Mononuclear cell (primary cell): Measurements from ENCODE around the gene YLPM1. TPM values are rescaled to one million over a fixed set of nuclear protein-coding genes. Genes with fewer than 3 reads are reported as not detected.

Experiments
- H3K27me3 ChIP-seq: 2 replicates; pipeline ENCODE4 v1.6.0; 2011; ENCODE audit warnings: low read length, control low read depth; ENCODE audit not compliant: insufficient read depth
- H3K4me1 ChIP-seq: 2 replicates; pipeline ENCODE4 v1.5.1; 2011; ENCODE audit warnings: mild to moderate bottlenecking, low read length, control low read depth; ENCODE audit not compliant: insufficient read depth
- H3K4me3 ChIP-seq: 2 replicates; pipeline ENCODE4 v1.5.1; 2011; ENCODE audit warnings: mild to moderate bottlenecking, low read length, moderate library complexity
- H3K9me3 ChIP-seq: 2 replicates; pipeline ENCODE4 v1.5.1; 2011; ENCODE audit warnings: low read depth, mild to moderate bottlenecking, control low read depth, low read length
- total RNA-seq: library from RNA; depleted of rRNA; stranded (reverse); fragments of >200 nt; gene quantifications from one replicate; pipeline ENCODE4 v1.2.3, GENCODE V29; 2012

The YLPM1 gene
- total RNA-seq, 1 donor = 84.7 TPM

- Histone ChIP-seq H3K4me1 (no peaks in the 10 kb centered on the region), H3K4me3 (no peak overlapping the region), H3K9me3 (no peaks in the 10 kb centered on the region), H3K27me3 (no peaks in the 10 kb centered on the region)
Measured at GRCh38 chr14:74821267-74821915, 58.3 kb downstream of the YLPM1 start.

- no peaks in the 10 kb centered on the region for H3K4me1 ChIP-seq
- no peaks in the 10 kb centered on the region for H3K27me3 ChIP-seq
- H3K4me3 ChIP-seq = no peak overlapping the region
- H3K9me3 ChIP-seq = no peaks in the 10 kb centered on the region
Measured at GRCh38 chr14:74824997-74825396, 61.9 kb downstream of the YLPM1 start.

- Histone ChIP-seq H3K4me1 (no peaks in the 10 kb centered on the region), H3K4me3 (no peak overlapping the region), H3K27me3 (no peaks in the 10 kb centered on the region), H3K9me3 (no peaks in the 10 kb centered on the region)
Measured at GRCh38 chr14:74826574-74826973, 63.5 kb downstream of the YLPM1 start.

GRCh38 chr14:74829251-74829650, 66.1 kb downstream of the YLPM1 start:
- Histone ChIP-seq H3K9me3 (no peaks in the 10 kb centered on the region), H3K4me1 (no peaks in the 10 kb centered on the region), H3K27me3 (no peaks in the 10 kb centered on the region), H3K4me3 (no peak overlapping the region)

- Histone ChIP-seq H3K27me3 (no peaks in the 10 kb centered on the region), H3K9me3 (no peaks in the 10 kb centered on the region), H3K4me3 (no peak overlapping the region), H3K4me1 (peaks cover 8% of the 10 kb centered on the region)
Measured at GRCh38 chr14:74832849-74833248, 69.7 kb downstream of the YLPM1 start.

GRCh38 chr14:74834692-74835392, 71.7 kb downstream of the YLPM1 start:
- H3K9me3 ChIP-seq = no peaks in the 10 kb centered on the region
- H3K27me3 ChIP-seq = no peaks in the 10 kb centered on the region
- H3K4me1 ChIP-seq = peaks cover 16% of the 10 kb centered on the region
- H3K4me3 ChIP-seq = no peak overlapping the region

GRCh38 chr14:74835645-74836250, 72.6 kb downstream of the YLPM1 start:
- H3K4me1 ChIP-seq = peaks cover 20% of the 10 kb centered on the region

GRCh38 chr14:74836251-74836960, 73.3 kb downstream of the YLPM1 start:
- peaks cover 27% of the 10 kb centered on the region for H3K4me1 ChIP-seq
- H3K4me3 ChIP-seq = no peak overlapping the region
- no peaks in the 10 kb centered on the region for H3K9me3 ChIP-seq
- no peaks in the 10 kb centered on the region for H3K27me3 ChIP-seq

More at GRCh38 chr14:74835645-74836250, 72.6 kb downstream of the YLPM1 start:
- Histone ChIP-seq H3K9me3 (no peaks in the 10 kb centered on the region), H3K4me3 (no peak overlapping the region), H3K27me3 (no peaks in the 10 kb centered on the region)

GRCh38 chr14:74838166-74838565, 75.0 kb downstream of the YLPM1 start:
- Histone ChIP-seq H3K4me1 (peaks cover 39% of the 10 kb centered on the region), H3K9me3 (no peaks in the 10 kb centered on the region), H3K27me3 (no peaks in the 10 kb centered on the region), H3K4me3 (no peak overlapping the region)

GRCh38 chr14:74840603-74841030, 77.5 kb downstream of the YLPM1 start:
- Histone ChIP-seq H3K4me3 (no peak overlapping the region), H3K4me1 (peaks cover 38% of the 10 kb centered on the region), H3K27me3 (no peaks in the 10 kb centered on the region), H3K9me3 (no peaks in the 10 kb centered on the region)

- no peaks in the 10 kb centered on the region for H3K9me3 ChIP-seq
- H3K4me1 ChIP-seq = peaks cover 33% of the 10 kb centered on the region
- H3K4me3 ChIP-seq = no peak overlapping the region
- no peaks in the 10 kb centered on the region for H3K27me3 ChIP-seq
Measured at GRCh38 chr14:74841230-74842207, 78.4 kb downstream of the YLPM1 start.

GRCh38 chr14:74843653-74844052, 80.5 kb downstream of the YLPM1 start:
- Histone ChIP-seq H3K4me1 (peaks cover 27% of the 10 kb centered on the region), H3K9me3 (no peaks in the 10 kb centered on the region), H3K4me3 (no peak overlapping the region), H3K27me3 (no peaks in the 10 kb centered on the region)

GRCh38 chr14:74846168-74846567, 83.1 kb downstream of the YLPM1 start:
- no peaks in the 10 kb centered on the region for H3K9me3 ChIP-seq
- H3K4me3 ChIP-seq = no peak overlapping the region
- H3K27me3 ChIP-seq = no peaks in the 10 kb centered on the region
- H3K4me1 ChIP-seq = peaks cover 15% of the 10 kb centered on the region

- Histone ChIP-seq H3K27me3 (no peaks in the 10 kb centered on the region), H3K4me1 (peaks cover 5% of the 10 kb centered on the region), H3K9me3 (no peaks in the 10 kb centered on the region), H3K4me3 (no peak overlapping the region)
Measured at GRCh38 chr14:74846968-74847665, 84.0 kb downstream of the YLPM1 start.
